ENCODE results near the gene SLCO4A1.
"Not testable (repeated sequence)": the region's sequence is repeated elsewhere in the genome, so short reads cannot be mapped to it uniquely, and the experiment has no call there.

SLCO4A1 gene

DNA sequence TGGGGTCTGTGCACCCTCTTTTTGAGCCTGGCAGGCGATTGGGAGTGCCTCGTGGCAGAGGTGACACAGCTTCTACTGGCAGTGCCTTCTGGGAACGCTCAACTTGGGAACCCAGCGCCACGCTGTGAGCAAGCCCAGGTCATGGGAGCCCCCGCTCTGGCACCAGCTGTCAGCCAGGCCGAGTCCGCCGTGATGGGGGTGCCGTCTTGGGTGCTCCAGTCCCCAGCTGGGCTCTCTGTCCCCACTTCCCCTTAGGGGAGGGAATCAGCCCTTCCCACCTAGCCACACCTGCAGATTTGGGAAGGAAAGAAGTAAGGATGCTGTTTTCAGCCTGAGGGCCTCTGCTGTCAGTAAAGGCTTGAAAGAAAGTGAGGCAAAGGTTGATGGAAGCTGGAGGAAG is 35.4 kb downstream of the SLCO4A1 start:
- no peak for DNase-seq (ENCODE audit: low read depth)
- no peak for TF ChIP-seq CTCF (conservative IDR thresholded peaks at IDR 0.05; ENCODE audit: low read depth, low read length)
- no peak overlapping the region for H3K4me3 ChIP-seq (ENCODE audit: low read length)

DNA sequence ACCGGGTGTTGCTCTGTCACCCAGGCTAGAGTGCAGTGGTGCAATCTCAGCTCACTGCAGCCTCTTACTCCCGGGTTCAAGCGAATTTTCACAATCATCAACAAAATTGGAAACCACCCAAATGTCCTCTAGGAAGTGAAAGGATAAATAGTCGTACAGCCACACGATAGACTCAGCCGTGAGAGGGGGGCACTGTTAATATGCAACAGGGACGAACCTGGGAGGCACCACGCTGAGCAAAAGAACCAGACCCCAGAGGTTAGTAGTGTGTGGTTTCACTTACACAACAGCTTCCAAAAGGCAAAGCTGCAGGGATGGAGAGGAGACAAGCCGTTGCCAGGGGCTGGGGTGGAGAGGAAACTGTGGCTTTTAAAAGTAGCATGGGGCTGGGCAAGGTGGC is 36.2 kb downstream of the SLCO4A1 start:
- DNase-seq (ENCODE audit: low read depth), result no peak
- TF ChIP-seq CTCF (conservative IDR thresholded peaks at IDR 0.05; ENCODE audit: low read depth, low read length), result no peak
- H3K4me3 ChIP-seq (ENCODE audit: low read length), result no peak overlapping the region

DNA sequence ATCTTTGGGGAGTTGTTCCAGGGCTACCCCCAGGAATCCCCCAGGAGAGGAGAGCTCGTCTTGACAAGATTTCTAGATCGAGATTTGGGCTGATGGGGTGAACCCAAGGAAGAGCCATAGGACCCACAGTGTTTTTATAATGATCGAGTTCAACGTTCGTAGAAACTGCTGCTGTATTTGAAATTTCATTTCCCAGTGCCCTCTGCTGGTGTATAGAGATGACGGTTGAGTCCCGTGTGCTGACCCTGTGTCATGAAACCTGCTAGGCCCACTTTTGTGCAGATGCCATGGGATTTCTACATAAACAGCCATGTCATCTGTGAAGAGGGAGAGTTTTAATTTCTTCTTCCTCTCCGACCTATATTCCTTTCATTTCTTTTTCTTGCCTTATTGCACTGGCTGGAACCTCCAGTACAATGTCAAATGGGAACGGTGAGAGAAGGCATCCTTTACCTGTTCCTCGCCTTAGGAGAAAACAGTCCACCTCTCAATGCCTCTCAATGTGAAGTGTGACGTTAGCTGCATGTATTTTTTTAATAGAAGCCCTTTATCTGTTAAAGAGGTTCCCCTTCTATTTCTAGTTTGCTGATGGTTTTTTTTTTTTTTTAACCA is 37.8 kb downstream of the SLCO4A1 start:
- DNase-seq (ENCODE audit: low read depth), result no peak
- H3K4me3 ChIP-seq (ENCODE audit: low read length), result no peak overlapping the region
- no peak for TF ChIP-seq CTCF (conservative IDR thresholded peaks at IDR 0.05; ENCODE audit: low read depth, low read length)

GRCh38 chr20:62682912-62683517 is 40.7 kb downstream of the SLCO4A1 start:
- no peak for TF ChIP-seq CTCF (conservative IDR thresholded peaks at IDR 0.05; ENCODE audit: low read depth, low read length)
- no peak overlapping the region for H3K4me3 ChIP-seq (ENCODE audit: low read length)
- no peak for DNase-seq (ENCODE audit: low read depth)

GRCh38 chr20:62683660-62684322 is 41.5 kb downstream of the SLCO4A1 start:
- DNase-seq (ENCODE audit: low read depth); H3K4me3 ChIP-seq (ENCODE audit: low read length): not testable (repeated sequence)

DNA sequence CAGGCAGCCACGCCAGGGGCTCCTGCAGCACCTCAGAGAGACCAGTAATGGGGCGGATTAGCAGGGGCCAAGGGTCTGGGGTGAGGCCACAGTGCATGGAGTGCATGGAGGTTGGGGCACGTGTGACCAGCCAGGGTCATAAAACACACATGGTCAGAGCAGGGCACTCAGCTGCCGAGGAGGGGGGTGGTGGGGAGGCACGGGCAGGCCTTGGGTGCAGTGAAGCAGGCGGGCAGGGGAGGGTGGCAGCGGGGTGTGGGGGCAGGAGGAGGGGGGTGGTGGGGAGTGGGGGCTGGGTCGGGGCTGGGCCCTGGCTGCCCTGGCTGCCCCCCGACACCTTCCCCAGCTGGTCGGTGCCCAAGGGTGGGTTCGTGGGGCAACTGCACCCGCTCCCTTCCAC is 42.7 kb downstream of the SLCO4A1 start:
- DNase-seq (ENCODE audit: low read depth), result no peak
- no peak overlapping the region for H3K4me3 ChIP-seq (ENCODE audit: low read length)
- TF ChIP-seq CTCF (conservative IDR thresholded peaks at IDR 0.05; ENCODE audit: low read depth, low read length), result no peak

DNA sequence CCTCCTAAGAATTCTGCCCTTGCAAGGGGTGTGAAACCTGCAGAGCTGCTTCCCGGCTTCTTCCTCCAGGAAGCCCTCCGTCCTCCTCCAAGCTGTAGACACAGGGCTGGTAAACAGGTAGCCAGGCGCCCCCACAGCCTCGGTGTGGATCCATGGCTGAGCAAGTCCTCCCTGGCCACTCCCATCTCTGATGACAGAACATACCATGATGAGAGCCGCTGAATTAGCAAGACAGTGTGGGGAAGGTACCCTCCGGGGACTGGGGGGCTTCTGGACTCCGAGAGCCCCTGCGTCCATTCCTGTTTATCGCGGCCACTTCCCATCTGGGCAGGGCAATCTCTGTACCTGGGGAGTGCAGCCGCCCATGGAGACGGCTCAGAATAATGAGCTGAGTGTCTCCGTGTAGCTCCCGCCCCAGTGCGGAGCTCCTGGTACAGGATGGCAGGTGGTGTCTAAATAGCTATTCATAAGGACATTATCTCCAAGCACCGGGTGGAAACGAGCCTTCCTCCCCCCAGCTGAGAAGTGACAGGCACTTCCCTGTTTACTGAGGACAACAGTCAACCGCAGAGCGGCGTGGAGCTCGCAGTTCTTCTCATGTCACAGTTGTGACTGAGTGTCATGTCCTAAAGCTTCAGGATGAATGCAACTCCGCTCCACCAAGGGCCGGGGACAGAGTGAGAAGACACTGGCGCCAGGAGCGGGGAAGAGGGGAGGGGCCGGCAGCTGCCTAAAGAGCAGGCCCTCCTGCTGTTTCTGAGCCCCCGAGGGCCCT is 43.7 kb downstream of the SLCO4A1 start:
- TF ChIP-seq CTCF (conservative IDR thresholded peaks at IDR 0.05; ENCODE audit: low read depth, low read length), result no peak
- no peak overlapping the region for H3K4me3 ChIP-seq (ENCODE audit: low read length)
- no peak for DNase-seq (ENCODE audit: low read depth)
